Activated CD4-positive, alpha-beta T cell treated with anti-CD3 and anti-CD28 coated beads, Interleukin-2, amount 50 U/mL, for 16 hours (primary cell): Measurements from ENCODE around the gene RAI2.
"Not testable (repeated sequence)": the region's sequence is repeated elsewhere in the genome, so short reads cannot be mapped to it uniquely, and the experiment has no call there.

Source experiments
- DNase-seq: peaks from one replicate; pipeline ENCODE4 v3.0.0-alpha.2; 2020

RAI2 gene

GRCh38 chrX:17826609-17827496, 34.2 kb downstream of the RAI2 start:
- DNase-seq = no peak

DNA sequence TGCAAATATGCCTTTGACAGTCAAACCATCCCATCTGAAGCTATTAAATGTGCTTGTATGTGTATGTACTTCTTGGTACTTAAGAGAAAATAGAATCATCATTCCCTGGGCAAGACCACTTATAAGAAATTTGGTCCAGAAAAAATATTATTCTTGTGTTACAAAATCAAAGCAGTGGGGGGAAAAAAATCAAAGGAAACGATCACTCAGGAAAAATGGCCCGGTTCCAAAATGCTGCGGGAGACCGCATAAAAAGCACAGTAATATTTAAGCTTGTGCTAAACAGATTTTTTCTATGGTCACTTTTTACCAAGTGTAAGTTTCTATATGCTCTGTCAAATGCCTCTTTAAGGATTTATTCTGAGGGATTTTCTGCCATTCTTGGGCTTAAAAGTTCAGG, 36.1 kb downstream of the RAI2 start:
- DNase-seq = no peak

GRCh38 chrX:17822351-17822750, 38.7 kb downstream of the RAI2 start:
- no peak for DNase-seq

DNA sequence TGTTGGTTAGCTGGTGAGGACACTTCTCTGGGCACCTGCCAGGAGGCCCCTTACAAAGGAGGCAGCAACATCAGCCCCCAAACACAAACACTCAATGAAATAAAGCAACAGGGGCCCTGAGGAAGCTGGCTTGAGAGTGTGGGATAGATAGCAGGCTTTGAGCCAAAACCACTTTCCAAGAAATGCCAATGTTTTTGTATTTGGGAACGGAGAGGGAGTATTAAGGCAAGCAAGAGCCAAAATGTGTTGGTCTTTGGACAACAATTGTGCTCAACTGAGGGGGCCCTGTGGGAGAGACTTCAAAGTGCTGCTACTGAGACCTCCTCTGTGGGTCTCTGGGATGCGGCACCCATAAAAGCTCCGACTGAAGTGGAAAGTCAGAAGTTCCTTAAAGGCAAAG, 41.0 kb downstream of the RAI2 start:
- no peak for DNase-seq

DNA sequence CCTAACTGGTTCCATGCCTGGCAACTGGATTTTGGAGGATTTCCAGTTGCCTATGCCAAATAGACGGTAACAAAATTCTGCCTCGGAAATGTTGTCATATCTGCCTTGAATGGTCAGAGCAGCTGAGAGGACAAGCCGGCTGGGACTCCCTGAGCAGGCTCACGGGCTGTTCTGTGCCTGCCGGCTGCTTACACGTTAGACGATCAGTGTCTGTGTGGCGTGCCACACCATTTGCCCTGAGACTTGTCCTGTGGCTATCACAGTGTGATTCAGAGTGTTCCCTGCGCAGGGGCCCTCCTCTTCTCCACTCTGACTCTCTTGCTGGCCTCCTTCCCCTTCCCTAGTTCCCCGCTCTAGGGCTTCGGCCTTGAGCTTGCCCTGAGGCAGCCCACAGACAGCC, 42.4 kb downstream of the RAI2 start:
- DNase-seq = no peak

DNA sequence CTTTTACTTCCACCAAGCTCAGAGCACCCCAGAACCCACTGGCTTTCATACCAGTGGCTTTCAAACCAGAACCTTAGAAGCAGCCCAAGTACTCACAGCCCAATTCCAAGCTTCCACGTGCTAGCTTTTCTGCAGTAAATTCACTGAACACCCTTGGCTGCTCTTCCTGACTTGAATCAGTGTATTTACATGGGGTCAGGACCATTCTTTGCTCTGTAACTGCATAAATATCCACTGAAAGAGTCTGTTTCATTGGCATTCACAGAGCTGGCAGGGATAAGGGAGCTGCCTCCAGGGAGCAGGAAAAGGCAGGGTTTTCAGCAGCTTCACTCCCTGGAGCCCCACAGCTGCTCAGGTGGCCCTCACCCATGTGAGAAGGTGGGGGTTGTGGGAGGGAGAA, 43.8 kb downstream of the RAI2 start:
- DNase-seq = no peak

GRCh38 chrX:17814557-17814956, 46.5 kb downstream of the RAI2 start:
- DNase-seq = no peak

GRCh38 chrX:17814059-17814458, 47.0 kb downstream of the RAI2 start:
- no peak for DNase-seq

GRCh38 chrX:17813277-17813676, 47.8 kb downstream of the RAI2 start:
- DNase-seq = no peak

DNA sequence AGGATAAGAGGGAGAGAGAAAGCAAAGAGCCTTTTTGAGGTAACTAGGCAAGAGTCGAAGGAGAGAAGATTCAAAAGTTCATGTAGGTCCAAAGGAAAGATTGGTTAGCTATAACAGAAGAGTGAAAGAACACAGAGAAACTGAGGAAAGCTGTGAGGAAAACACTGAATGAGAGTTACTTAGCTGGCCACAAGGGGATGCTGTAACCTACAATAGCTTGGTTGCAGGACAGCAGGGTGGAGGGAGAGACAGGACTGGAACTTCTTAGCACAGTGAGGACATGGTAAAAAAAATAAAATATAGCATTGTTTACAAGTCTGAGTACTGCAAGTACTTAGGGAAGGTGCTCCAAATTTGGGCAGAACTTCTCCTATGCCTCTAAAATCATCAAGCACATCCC, 48.3 kb downstream of the RAI2 start:
- DNase-seq = no peak

GRCh38 chrX:17809984-17810383, 51.1 kb downstream of the RAI2 start:
- no peak for DNase-seq

DNA sequence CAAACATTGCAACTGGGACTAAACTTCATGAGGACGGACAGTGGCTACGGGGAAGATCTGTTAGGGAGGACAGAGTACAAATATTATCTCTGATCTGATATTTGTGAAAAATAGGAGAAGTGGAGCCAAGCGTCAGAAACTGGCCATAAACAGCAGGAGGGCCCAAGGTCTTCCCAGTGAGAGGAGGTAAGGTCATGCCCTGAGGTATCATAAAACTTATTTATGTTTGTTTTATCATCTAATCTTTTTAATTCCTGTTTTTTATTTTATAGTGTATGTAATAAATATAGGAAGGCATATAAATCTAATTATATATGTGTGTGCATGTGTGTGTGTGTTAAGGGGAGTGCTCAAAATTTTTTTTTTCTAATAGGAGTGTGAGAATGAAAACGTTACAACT, 51.8 kb downstream of the RAI2 start:
- DNase-seq = no peak

GRCh38 chrX:17805120-17805519, 56.0 kb downstream of the RAI2 start:
- no peak for DNase-seq

- no peak for DNase-seq
These were observed 57.6 kb downstream of the RAI2 start for GRCh38 chrX:17803449-17803848.

GRCh38 chrX:17802756-17803155, 58.3 kb downstream of the RAI2 start:
- DNase-seq = no peak

- no peak for DNase-seq
These were observed 59.7 kb downstream of the RAI2 start for GRCh38 chrX:17801431-17801830.

- no peak for DNase-seq
These were observed 62.2 kb downstream of the RAI2 start for GRCh38 chrX:17798921-17799320.

DNA sequence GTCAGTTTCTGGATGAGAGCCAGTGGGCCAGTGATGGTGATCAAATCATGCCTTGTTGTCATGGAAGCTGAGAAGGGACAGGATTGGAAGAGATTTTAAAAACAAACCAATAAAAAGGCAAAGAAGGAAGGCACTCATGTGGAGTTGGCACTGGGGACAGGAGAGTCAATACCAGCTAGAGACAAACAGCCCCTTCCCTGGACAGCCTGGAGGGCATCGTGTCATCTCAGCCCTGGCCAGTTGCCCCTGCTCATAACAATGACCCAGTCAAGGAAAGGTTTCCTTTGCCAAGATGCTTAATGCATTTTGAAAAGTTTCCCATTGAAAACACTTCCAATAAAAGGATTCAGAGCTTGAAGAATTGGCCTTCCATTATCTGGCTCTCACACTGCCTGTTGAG, 68.3 kb downstream of the RAI2 start:
- DNase-seq = no peak

DNA sequence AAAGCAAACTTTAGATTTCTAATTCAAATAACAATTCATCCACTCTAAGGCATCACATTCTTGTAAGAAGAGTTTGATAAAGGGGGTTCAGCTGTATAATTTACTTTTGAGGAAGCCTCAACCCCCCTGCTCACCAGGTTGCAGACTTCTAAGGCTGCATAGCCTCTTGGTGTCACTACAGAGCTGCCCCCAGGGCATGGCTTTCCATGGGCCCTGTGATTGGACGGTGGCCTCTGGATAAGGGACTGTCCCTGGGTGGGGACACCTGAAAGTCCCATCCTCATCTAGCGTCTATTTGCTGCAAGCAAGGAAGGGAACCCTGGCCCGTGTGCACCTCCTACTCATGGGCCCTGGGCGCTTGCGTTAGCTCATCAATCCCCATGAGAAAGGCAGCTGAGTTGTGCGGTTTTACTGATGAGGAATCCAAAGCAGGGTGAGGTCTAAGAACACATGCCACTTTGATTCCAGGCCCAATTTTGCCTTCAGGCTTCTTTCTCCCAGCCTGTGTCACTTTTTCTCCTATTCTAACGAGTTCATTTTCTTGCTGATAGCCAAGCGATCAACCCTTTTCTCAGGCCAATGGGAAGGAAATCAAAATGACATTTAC, 72.0 kb downstream of the RAI2 start:
- no peak for DNase-seq

DNA sequence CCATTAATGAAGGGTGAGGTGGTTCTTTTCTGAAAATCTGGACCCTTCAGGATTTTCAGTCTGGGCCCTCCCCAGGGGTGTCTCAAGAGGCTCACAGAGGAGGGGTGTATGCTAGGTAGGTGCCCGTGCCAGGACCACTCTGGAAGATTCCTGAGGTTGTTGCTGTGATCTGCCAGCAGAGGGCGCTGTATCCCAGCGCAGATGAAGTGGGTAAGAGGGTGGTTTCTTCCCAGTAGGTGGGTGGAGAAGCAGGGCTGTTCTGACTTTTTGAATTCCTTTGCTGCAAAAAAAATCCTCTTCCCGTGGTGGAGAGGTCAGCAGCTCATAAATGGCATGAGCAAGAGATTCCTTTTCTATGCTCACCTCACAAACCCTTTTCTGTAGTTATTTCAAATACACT, 72.7 kb downstream of the RAI2 start:
- peak; percentile 29 for DNase-seq

GRCh38 chrX:17787557-17787956, 73.5 kb downstream of the RAI2 start:
- DNase-seq = no peak

GRCh38 chrX:17786554-17787347, 74.3 kb downstream of the RAI2 start:
- DNase-seq = not testable (repeated sequence)

DNA sequence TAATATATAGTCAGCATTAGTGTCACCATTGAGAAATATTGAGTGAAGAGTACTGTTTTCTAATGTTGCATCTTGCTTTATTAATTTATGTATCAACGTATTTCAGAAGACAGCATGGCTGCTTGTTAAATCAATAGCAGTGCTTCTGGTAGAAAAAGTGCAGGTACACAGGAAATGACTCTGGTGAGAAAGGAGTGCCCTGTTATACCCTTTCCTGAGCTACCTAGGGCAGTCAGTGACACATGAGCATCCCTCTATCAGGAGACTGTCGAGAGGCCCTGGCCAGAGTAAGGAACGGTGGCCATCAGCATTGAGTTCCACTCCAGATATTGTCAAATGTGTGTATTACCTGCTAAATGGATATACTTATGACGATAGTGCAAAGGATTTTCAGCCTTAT, 81.7 kb downstream of the RAI2 start:
- DNase-seq = no peak

DNA sequence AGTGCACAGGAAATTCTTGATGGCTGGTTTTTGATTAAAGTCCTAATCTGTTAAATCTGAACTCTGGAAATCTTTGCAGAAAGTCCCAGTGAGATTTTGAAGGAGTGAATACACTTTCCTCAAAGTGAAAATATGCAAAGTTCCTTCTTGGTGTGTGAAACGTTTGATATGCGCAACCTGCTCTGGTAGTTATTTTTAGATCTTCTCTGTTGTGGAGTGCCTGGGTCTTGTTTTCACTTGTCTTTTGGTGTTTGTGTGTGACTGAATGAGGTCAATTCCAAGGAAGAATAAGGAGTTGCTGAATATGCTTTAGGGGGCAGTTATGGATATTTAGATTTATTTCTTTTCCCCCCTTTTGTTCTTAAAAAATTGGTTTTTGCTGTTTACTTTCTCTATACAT, 82.1 kb downstream of the RAI2 start:
- no peak for DNase-seq
